Spleen (tissue), 11 donors: ENCODE measurements around the gene MBD3L4. TPM values are rescaled to one million over a fixed set of nuclear protein-coding genes. Genes with fewer than 3 reads are reported as not detected.

ENCODE experiments used
- DNase-seq: peaks from one replicate; pipeline ENCODE4 v3.0.0-alpha.2; 2020
- H3K27ac ChIP-seq, 8 donors: fragments of 200-600 bp; sonication (generic) in 7 of 8; 1 replicate in 4 of 8; 2 replicates in 4 of 8; pipeline versions ENCODE4 v1.5.0 to v1.8.0; 2016 to 2021; ENCODE audit warnings: inconsistent platforms in 4 of 8, mild to moderate bottlenecking in 4 of 8, moderate library complexity in 1 of 8
- H3K27me3 ChIP-seq, 7 donors: fragments of 200-600 bp; sonication (generic) in 6 of 7; replicated peaks in 1 of 7; 1 replicate in 4 of 7; 2 replicates in 3 of 7; pipeline versions ENCODE4 v1.5.0 to v1.8.0; 2016 to 2021; ENCODE audit warnings: inconsistent platforms in 3 of 7, mild to moderate bottlenecking in 1 of 7
- H3K36me3 ChIP-seq, 6 donors: fragments of 200-600 bp; sonication (generic) in 5 of 6; 1 replicate in 4 of 6; 2 replicates in 2 of 6; pipeline versions ENCODE4 v1.5.0 to v1.8.0; 2016 to 2021; ENCODE audit warnings: inconsistent platforms in 2 of 6
- H3K4me1 ChIP-seq, 6 donors: fragments of 200-600 bp; sonication (generic) in 5 of 6; 1 replicate in 3 of 6; 2 replicates in 3 of 6; pipeline versions ENCODE4 v1.5.0 to v1.8.0; 2016 to 2021; ENCODE audit warnings: inconsistent platforms in 3 of 6
- H3K4me3 ChIP-seq, 8 donors: fragments of 200-600 bp; sonication (generic) in 7 of 8; 1 replicate in 4 of 8; 2 replicates in 4 of 8; pipeline versions ENCODE4 v1.5.0 to v1.8.0; 2016 to 2021; ENCODE audit warnings: inconsistent platforms in 4 of 8, mild to moderate bottlenecking in 4 of 8, moderate library complexity in 2 of 8
- H3K9me3 ChIP-seq, 8 donors: fragments of 200-600 bp; sonication (generic) in 7 of 8; 1 replicate in 4 of 8; 2 replicates in 4 of 8; pipeline versions ENCODE4 v1.5.0 to v1.8.0; 2016 to 2021; ENCODE audit warnings: inconsistent platforms in 4 of 8
- POLR2A ChIP-seq, 3 donors: fragments of 450-650 bp; IDR thresholded peaks; one replicate each; pipeline ENCODE4 v1.5.1; 2017; ENCODE audit warnings: antibody characterized with exemption in 3 of 3, mild to moderate bottlenecking in 1 of 3
- POLR2AphosphoS5 ChIP-seq, 3 donors: sonication (generic); formaldehyde crosslinking; IDR thresholded peaks; one replicate each; pipeline ENCODE4 v1.5.1; 2017; ENCODE audit warnings: antibody characterized with exemption in 3 of 3
- WGBS, 5 donors: extraction: QIAGEN DNeasy Blood & Tissue Kit in 3 of 5; methylation state at CpG; one replicate each; pipeline versions ENCODE4 v1.1.5 to v1.1.7; 2013 to 2018; 5-methylcytosine and 5-hydroxymethylcytosine counted together
- intact Hi-C: fragments of 100-400 bp; cut with DNase I; formaldehyde crosslinking; loops from one replicate; pipeline ENCODE4 v1.15.0; 2023; ENCODE audit warnings: low total_unique reads
- polyA plus RNA-seq, 3 donors: library from polyadenylated mRNA; stranded (reverse); fragments of 200-250 nt; gene quantifications; one replicate each; pipeline ENCODE4 v1.2.1, GENCODE V29; 2013
- total RNA-seq, 7 donors: library from RNA; depleted of rRNA in 3 of 7; stranded (reverse); fragments of >200 nt in 3 of 7; fragmentation: NEBNext Ultra II Directional in 4 of 7; extraction: Animal tissue kit (Norgen Biotek cat#: 25700) in 4 of 7; gene quantifications; one replicate each; pipeline versions ENCODE4 v1.1.0 to v1.2.1, GENCODE V29; 2016 to 2021
- TF ChIP-seq, protein P1 (sequence below), 11 experiments: fragments of 200-600 bp in 7 of 11; fragments of 450-650 bp in 4 of 11; sonication (generic) in 4 of 11; IDR thresholded peaks in 8 of 11; conservative IDR thresholded peaks in 3 of 11; 1 replicate in 7 of 11; 2 replicates in 4 of 11; pipeline versions ENCODE4 v1.4.0 to v1.8.0; 2016 to 2021; ENCODE audit warnings: antibody characterized with exemption in 11 of 11, inconsistent platforms in 4 of 11, mild to moderate bottlenecking in 1 of 11
- donor health status: healthy with polysubstance abuse.
- donor health status: DM: no; HTN: no; CAD: no; lungs with moderate emphysema.
- donor health status: DM: no; HTN: no; CAD: no.
- donor health status: Bipolar disorder and iron deficiency.
- donor health status: healthy.
- donor health status: DM: no; HTN: no; CAD: no.
- donor health status: DM: yes; HTN: yes; CAD: no.

Gene MBD3L4
- total and polyA plus RNA-seq, 10 donors: not detected

DNA sequence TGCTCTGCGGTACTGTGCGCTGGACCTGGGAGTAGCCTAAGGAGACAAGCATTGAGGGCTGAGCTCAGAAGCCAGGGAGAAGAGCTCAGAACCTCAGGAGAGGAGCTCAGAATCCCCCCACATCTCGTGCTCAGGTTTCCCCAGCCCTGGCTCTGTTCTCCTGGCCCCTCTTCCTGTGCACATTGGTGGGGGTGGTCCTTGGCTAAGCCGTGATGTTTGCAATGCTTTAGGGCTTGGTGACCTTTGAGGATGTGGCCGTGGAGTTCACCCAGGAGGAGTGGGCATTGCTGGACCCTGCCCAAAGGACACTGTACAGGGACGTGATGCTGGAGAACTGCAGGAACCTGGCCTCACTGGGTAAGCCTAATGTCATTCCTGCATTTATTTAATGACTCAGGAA is 36.2 kb upstream of the MBD3L4 start:
- peaks cover 50 to 100% (median 97%) of the 10 kb centered on the region in 6 donors for H3K36me3 ChIP-seq
- H3K4me3 ChIP-seq: no peak overlapping the region
- no peak for TF ChIP-seq POLR2A (IDR thresholded peaks at IDR 0.05)
- TF ChIP-seq POLR2AphosphoS5 (IDR thresholded peaks at IDR 0.05): no peak
- TF ChIP-seq, protein P1, sequence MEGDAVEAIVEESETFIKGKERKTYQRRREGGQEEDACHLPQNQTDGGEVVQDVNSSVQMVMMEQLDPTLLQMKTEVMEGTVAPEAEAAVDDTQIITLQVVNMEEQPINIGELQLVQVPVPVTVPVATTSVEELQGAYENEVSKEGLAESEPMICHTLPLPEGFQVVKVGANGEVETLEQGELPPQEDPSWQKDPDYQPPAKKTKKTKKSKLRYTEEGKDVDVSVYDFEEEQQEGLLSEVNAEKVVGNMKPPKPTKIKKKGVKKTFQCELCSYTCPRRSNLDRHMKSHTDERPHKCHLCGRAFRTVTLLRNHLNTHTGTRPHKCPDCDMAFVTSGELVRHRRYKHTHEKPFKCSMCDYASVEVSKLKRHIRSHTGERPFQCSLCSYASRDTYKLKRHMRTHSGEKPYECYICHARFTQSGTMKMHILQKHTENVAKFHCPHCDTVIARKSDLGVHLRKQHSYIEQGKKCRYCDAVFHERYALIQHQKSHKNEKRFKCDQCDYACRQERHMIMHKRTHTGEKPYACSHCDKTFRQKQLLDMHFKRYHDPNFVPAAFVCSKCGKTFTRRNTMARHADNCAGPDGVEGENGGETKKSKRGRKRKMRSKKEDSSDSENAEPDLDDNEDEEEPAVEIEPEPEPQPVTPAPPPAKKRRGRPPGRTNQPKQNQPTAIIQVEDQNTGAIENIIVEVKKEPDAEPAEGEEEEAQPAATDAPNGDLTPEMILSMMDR (IDR thresholded peaks at IDR 0.05 in 8 of 11, conservative IDR thresholded peaks at IDR 0.05 in 3 of 11): no peak
- no peaks in the 10 kb centered on the region for H3K27me3 ChIP-seq
- WGBS, 5 donors: 97 to 100% (median 98%) methylated on average over 4 to 6 of the region's 6 CpGs
- DNase-seq: no peak
- intact Hi-C loops: no loop called here
- no peak overlapping the region for H3K27ac ChIP-seq
- peaks cover 0 to 4% (median under 1%) of the 10 kb centered on the region in 6 donors for H3K4me1 ChIP-seq
- peaks cover 21 to 65% (median 63%) of the 10 kb centered on the region in 8 donors for H3K9me3 ChIP-seq

DNA sequence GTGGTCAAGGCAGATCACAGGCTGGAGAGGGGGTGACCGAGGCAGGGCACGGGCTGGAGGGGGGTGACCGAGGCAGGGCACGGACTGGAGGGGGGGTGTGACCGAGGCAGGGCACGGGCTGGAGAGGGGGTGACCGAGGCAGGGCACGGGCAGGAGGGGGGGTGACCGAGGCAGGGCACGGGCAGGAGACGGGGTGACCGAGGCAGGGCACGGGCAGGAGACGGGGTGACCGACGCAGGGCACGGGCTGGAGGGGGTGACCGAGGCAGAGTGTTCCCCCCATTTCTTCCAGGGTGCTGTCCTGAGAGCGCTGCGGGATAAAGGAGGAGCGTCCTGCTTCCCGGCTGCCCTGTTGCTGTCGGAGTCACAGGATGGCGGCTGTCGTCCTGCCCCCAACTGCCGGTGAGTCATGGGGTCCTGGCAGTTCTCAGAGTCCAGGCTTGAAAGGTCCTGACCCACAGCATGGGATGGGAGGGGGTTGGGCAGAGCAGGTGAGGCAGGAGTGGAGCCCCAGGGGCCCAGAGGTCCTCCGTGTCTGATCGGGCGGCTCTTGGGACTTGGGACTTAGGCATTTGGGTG is 34.8 kb upstream of the MBD3L4 start:
- WGBS, 5 donors: 97 to 98% (median 98%) methylated on average over 25 to 29 of the region's 29 CpGs
- H3K36me3 ChIP-seq: peaks cover 39 to 94% (median 89%) of the 10 kb centered on the region in 6 donors

DNA sequence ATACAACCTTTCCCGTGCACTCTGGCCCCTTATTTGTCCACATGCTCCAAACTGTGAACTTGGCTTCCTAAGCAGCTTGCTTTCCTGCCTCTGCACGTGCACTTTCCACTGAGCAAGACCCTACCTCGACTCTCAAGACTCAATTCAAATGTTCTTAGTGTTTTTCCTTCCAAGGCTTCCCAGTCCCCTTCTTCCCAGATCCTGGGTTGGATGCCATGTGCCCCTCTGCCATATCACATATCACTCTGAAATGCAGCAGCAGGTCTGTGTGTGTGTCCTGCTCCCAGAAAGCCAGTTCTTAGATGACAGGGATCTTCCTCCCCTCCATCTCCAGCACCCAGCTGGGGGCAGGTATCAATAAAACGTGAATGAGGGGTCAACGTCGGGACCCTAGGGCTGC is 32.6 kb upstream of the MBD3L4 start:
- no peak for DNase-seq
- peaks cover 23 to 71% (median 67%) of the 10 kb centered on the region in 6 donors for H3K36me3 ChIP-seq
- no peaks in the 10 kb centered on the region for H3K27me3 ChIP-seq
- TF ChIP-seq POLR2A (IDR thresholded peaks at IDR 0.05) (no peak), POLR2AphosphoS5 (IDR thresholded peaks at IDR 0.05) (no peak)
- TF ChIP-seq, protein P1 (IDR thresholded peaks at IDR 0.05 in 8 of 11, conservative IDR thresholded peaks at IDR 0.05 in 3 of 11): no peak
- peaks cover 6 to 24% (median 16%) of the 10 kb centered on the region in 6 donors for H3K4me1 ChIP-seq
- intact Hi-C loops: no loop called here
- peaks cover 3 to 29% (median 27%) of the 10 kb centered on the region in 8 donors for H3K9me3 ChIP-seq
- 93 to 98% (median 95%) methylated on average over 6 of the region's 6 CpGs for WGBS, 5 donors
- H3K4me3 ChIP-seq: no peak overlapping the region
- no peak overlapping the region for H3K27ac ChIP-seq

More for the DNA sequence above, 34.8 kb upstream of the MBD3L4 start:
- Histone ChIP-seq H3K9me3 (peaks cover 13 to 51% (median 50%) of the 10 kb centered on the region in 8 donors), H3K27me3 (no peaks in the 10 kb centered on the region), H3K27ac (no peak overlapping the region), H3K4me1 (peaks cover 6 to 17% (median 13%) of the 10 kb centered on the region in 6 donors), H3K4me3 (no peak overlapping the region)
- intact Hi-C loops: no loop called here
- TF ChIP-seq POLR2A (IDR thresholded peaks at IDR 0.05): no peak
- TF ChIP-seq, protein P1 (IDR thresholded peaks at IDR 0.05 in 8 of 11, conservative IDR thresholded peaks at IDR 0.05 in 3 of 11): no peak
- TF ChIP-seq POLR2AphosphoS5 (IDR thresholded peaks at IDR 0.05): peak in 1 of 3 donors; percentile 23
- DNase-seq: no peak

DNA sequence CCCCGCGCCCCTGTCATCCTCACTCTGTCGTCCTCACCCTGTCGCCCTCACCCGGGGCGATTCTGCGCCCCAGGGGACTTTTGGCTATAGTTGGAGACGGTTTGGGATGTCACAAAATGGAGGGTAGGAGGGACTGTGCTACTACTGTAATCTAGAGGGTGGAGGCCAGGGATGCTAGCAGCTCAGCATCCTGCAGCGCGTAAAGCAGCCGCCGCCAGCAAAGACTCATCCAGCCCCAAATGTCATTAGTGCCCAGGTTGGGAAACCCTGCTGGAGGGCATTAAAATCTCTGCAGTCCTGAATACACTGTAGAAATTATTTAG is 29.9 kb upstream of the MBD3L4 start:
- intact Hi-C loops: no loop called here
- Histone ChIP-seq H3K4me1 (peaks cover 6 to 24% (median 16%) of the 10 kb centered on the region in 6 donors), H3K27ac (peak overlapping the region; percentile 89 to 97 (median 92)), H3K4me3 (peak overlapping the region; percentile 85 to 100 (median 98)), H3K27me3 (no peaks in the 10 kb centered on the region), H3K9me3 (peaks cover 0 to 7% (median under 1%) of the 10 kb centered on the region in 8 donors), H3K36me3 (peaks cover 0 to 45% (median 40%) of the 10 kb centered on the region in 6 donors)
- TF ChIP-seq POLR2A (IDR thresholded peaks at IDR 0.05): no peak
- TF ChIP-seq, protein P1 (IDR thresholded peaks at IDR 0.05 in 8 of 11, conservative IDR thresholded peaks at IDR 0.05 in 3 of 11): peak in 1 of 11 experiments; percentile 0
- TF ChIP-seq POLR2AphosphoS5 (IDR thresholded peaks at IDR 0.05): no peak
- DNase-seq: no peak
- WGBS, 5 donors: 0 to 2% (median 1%) methylated on average over 8 to 12 of the region's 12 CpGs
